Stimulated activated CD8-positive, alpha-beta memory T cell treated with anti-CD3 and anti-CD28 coated beads, Interleukin-4, amount 100 ng/mL, for 24 hours (primary cell): Measurements from ENCODE around the gene MRGPRD.
"Not testable (repeated sequence)": the region's sequence is repeated elsewhere in the genome, so short reads cannot be mapped to it uniquely, and the experiment has no call there.

Experiments used
- DNase-seq: peaks from one replicate; pipeline ENCODE4 v3.0.0-alpha.2; 2020; ENCODE audit warnings: low read depth

The MRGPRD gene

DNA sequence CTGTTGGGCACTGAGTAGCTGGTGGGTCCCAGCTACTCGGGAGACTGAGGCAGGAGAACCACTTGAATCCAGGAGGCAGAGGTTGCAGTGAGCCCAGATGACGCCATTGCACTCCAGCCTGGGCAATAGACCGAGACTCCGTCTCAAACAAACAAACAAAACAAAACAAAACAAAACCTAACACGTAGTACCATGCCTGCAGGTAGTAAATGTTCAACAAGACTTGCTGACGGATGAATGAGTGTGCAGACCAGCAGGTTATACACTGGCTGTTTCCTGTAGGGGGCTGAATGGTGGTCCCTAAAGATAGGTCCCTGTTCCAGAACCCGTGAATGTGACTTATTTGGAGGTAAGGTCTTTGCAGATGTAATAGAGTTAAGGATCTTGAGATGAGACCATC lies 12.8 kb upstream of the MRGPRD start:
- DNase-seq, result no peak

- DNase-seq, result no peak
Observed at GRCh38 chr11:68992743-68993255, 12.0 kb upstream of the MRGPRD start.

- DNase-seq, result no peak
Observed at GRCh38 chr11:68990995-68991780, 10.4 kb upstream of the MRGPRD start.

- DNase-seq, result no peak
Observed at GRCh38 chr11:68989936-68990606, 9.3 kb upstream of the MRGPRD start.

DNA sequence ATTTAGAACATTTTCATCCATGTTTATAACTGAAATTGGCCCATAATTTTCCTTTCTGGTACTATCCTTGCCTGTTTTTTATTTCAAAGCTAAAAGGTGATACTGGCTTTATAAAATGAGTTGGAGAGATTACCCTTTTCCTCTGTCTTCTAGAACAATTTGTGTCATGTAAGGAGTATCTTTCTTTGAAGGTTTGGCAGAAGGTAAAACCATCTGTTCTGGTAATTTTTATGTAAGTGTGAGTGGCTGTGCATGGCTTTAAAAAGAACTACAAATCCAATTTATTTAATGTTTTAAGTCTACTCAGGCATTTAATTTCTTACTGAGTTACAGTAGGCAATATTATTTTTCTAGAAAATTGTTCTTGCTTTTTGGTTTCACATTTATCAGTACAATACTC lies 7.7 kb upstream of the MRGPRD start:
- DNase-seq, result no peak

GRCh38 chr11:68987211-68987610 lies 6.4 kb upstream of the MRGPRD start:
- DNase-seq, result no peak

DNA sequence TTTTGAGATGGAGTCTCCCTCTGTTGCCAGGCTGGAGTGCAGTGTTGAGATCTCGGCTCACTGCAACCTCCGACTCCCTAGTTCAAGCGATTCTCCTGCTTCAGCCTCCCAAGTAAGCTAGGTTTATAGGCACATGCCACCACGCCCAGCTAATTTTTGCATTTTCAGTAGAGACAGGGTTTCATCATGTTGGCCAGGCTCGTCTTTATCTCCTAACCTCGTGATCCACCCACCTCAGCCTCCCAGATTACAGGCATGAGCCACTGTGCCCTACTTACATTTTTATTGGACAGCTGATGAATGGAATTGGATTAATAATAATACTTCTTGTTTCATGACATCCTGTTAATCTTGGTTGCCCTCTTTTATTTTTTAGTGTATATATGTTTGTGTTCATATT lies 3.0 kb upstream of the MRGPRD start:
- DNase-seq, result no peak

GRCh38 chr11:68982134-68982533 lies 1.3 kb upstream of the MRGPRD start:
- no peak for DNase-seq

DNA sequence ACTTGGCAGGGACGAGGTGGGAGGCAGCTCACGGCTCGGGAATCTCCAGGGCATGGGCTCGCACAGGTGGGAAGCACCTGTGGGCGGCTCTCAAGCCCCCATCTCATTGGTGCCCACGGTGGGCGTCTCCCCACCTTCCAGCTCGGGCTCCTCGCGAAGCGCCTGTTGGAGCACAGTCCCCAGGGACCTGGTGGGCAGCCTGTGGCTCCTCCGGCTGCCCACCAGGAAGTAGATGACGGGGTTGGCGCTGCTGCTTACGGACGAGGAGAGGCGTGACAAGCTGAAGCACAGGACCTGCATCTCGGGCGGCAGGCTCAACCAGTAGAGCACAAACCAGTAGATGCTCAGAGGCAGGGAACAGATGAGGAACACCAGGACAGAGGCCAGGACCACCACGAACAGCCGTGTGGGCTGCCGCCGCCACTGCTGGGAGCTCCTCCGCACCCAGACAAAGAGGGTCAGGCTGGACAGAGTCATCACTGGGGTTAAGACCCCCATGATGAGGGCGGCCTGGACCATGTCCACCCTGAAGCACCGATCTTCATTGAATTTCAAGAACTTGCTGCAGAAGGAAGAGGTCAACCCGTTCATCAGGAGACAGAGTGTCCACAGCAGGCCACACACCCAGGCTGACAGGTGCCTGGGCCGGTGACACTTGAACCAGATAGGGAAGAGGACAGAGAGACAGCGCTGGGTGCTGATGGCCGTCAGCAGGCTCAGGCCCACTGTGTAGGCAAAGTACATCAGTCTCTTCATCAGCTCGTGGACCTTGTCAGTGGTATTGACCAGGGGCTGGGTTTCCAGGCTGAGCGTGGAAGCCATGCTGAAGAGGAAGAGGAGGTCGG lies 633 bp downstream of the MRGPRD start:
- no peak for DNase-seq

DNA sequence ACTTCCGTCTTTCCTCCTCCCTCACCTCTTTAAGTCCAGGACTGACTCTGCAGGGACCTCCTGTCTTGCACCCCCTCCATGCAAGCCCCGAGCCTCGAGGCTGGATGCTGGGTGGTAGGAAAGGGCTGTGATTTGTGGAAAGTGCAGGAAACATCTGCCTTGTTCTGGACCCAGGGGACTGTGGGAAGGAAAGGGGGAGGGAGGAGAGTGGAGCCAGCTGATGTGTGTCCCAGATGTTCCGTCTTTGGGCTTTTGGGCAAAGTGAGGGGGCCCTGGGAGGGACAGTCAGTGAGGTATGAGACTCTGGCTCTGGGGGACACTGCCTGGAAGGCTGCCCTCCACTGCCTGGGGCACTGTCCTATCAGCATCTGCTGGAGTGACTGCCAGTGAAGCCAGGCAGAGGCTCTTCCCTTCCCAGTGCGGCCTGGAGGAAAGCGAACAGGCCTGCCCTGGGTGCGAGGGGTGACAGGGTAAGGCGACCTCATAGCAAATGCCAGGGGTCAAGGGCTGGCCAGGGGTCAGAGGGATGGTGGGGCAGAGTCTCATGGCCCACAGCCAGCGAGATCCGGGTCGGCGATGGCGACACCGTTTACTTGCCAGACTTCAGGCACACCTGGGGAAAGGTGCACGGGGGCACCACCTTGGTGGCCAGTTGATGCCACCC lies 1.7 kb downstream of the MRGPRD start:
- no peak for DNase-seq

- no peak for DNase-seq
Observed at GRCh38 chr11:68978626-68978930, 2.2 kb downstream of the MRGPRD start.

- DNase-seq, result no peak
Observed at GRCh38 chr11:68977781-68978625, 2.8 kb downstream of the MRGPRD start.

DNA sequence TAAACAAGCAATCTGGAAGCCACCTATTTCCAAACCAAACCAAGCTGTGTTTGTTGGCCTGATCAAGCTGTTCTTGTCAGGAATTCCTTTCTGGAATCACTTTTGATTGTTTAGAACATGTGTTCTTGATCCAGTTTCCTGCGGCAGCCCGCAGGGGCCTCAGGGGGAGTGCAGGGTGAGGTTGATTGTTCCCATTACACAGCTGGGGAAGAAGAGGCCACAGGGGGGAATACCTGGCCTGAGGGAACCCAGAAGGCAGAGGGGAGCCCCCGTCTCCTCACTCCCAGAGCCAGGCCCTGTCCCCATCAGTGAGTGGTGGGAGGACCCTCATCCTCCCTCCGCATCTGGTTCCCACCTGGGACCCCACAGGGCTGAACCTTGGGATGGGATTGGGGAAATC lies 4.2 kb downstream of the MRGPRD start:
- no peak for DNase-seq

DNA sequence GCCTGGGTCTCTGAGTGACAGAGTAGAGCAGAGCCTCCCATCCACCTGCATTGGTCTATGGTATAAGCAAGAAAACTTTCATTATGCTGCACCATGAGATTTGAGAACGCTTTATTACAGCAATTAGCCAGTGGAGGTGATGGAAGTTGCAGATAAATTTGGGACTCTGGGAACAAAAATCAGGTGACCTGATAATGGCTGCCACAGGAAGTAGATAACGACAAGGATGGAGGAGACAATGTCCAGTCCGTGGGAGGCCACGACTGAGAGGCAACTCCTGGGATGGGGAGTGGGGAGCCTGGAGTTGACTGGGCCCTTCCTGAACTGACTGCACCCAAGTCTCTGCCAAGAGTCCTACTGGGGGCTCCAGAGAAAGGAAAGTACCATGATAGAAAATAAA lies 4.7 kb downstream of the MRGPRD start:
- DNase-seq, result no peak

- DNase-seq, result no peak
Observed at GRCh38 chr11:68974421-68975194, 6.2 kb downstream of the MRGPRD start.

DNA sequence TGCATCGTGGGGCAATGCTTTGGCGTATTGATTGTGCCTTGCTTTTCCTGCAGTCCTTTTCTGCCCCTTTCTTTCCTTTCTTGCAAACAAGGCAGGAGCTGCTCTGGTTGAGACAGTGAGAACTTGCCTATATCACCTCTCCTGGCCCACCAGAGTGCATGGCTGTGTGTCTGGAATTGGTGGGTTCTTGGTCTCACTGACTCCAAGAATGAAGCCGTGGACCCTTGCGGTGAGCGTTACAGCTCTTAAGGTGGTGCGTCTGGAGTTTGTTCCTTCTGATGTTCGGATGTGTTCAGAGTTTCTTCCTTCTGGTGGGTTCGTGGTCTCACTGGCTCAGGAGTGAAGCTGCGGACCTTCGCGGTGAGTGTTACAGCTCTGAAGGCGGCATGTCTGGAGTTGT lies 7.1 kb downstream of the MRGPRD start:
- DNase-seq, result not testable (repeated sequence)

GRCh38 chr11:68973219-68973618 lies 7.6 kb downstream of the MRGPRD start:
- DNase-seq, result no peak

GRCh38 chr11:68970921-68971636 lies 9.7 kb downstream of the MRGPRD start:
- DNase-seq, result no peak

GRCh38 chr11:68969386-68969785 lies 11.4 kb downstream of the MRGPRD start:
- no peak for DNase-seq
